GM19438 (cell line): Measurements from ENCODE around the gene GCGR.

Source experiments
- ATAC-seq: cut with Tn5 transposase; IDR thresholded peaks from one replicate; pipeline ENCODE4 v1.9.1; 2021; ENCODE audit warnings: low read depth; ENCODE audit not compliant: unreplicated experiment

The GCGR gene

GRCh38 chr17:81811705-81812570, 8.0 kb downstream of the GCGR start:
- ATAC-seq, result no peak

GRCh38 chr17:81812571-81813370, 8.8 kb downstream of the GCGR start:
- no peak for ATAC-seq

GRCh38 chr17:81813371-81813684, 9.4 kb downstream of the GCGR start:
- ATAC-seq, result no peak

GRCh38 chr17:81813861-81814683, 10.1 kb downstream of the GCGR start:
- ATAC-seq, result no peak

- ATAC-seq, result no peak
Measured at GRCh38 chr17:81814748-81815645, 11.0 kb downstream of the GCGR start.

- ATAC-seq, result no peak
Measured at GRCh38 chr17:81815646-81815986, 11.7 kb downstream of the GCGR start.

- ATAC-seq, result no peak
Measured at GRCh38 chr17:81817758-81818147, 13.8 kb downstream of the GCGR start.

- ATAC-seq, result no peak
Measured at GRCh38 chr17:81819708-81820107, 15.8 kb downstream of the GCGR start.

GRCh38 chr17:81821147-81821546, 17.2 kb downstream of the GCGR start:
- ATAC-seq, result no peak

GRCh38 chr17:81821603-81822311, 17.8 kb downstream of the GCGR start:
- ATAC-seq, result no peak

- ATAC-seq, result no peak
Measured at GRCh38 chr17:81822312-81822637, 18.3 kb downstream of the GCGR start.

- no peak for ATAC-seq
Measured at GRCh38 chr17:81822996-81823819, 19.3 kb downstream of the GCGR start.

- ATAC-seq, result no peak
Measured at GRCh38 chr17:81823820-81824550, 20.0 kb downstream of the GCGR start.

GRCh38 chr17:81824595-81824994, 20.6 kb downstream of the GCGR start:
- ATAC-seq, result no peak

- no peak for ATAC-seq
Measured at GRCh38 chr17:81825841-81826466, 22.0 kb downstream of the GCGR start.

- no peak for ATAC-seq
Measured at GRCh38 chr17:81828656-81829055, 24.7 kb downstream of the GCGR start.

GRCh38 chr17:81829858-81830257, 25.9 kb downstream of the GCGR start:
- no peak for ATAC-seq

GRCh38 chr17:81831563-81831956, 27.6 kb downstream of the GCGR start:
- ATAC-seq, result no peak
